Activated CD4-positive, alpha-beta T cell treated with anti-CD3 and anti-CD28 coated beads, Interleukin-2, amount 10 ng/mL, durations not matched to agents 7 days and 5 days (primary cell): ENCODE results near the gene ARHGAP44. TPM values are rescaled to one million over a fixed set of nuclear protein-coding genes. Genes with fewer than 3 reads are reported as not detected.

Experiments used
- CTCF ChIA-PET: fragments of 350-600 bp; sonication (Branson Sonifier 250); formaldehyde crosslinking; loops from one replicate; lab custom pipeline; 2021; ENCODE audit warnings: antibody characterized with exemption; lab: Charles Lee
- POLR2A ChIA-PET: fragments of 350-600 bp; sonication (Branson Sonifier 250); formaldehyde crosslinking; loops from one replicate; lab custom pipeline; 2021; ENCODE audit warnings: antibody characterized with exemption; lab: Charles Lee
- DNase-seq: peaks from one replicate; pipeline ENCODE4 v3.0.0-alpha.2; 2020
- H3K27ac Mint-ChIP-seq: one replicate; pipeline ENCODE4 v1.8.0; 2021; ENCODE audit warnings: mild to moderate bottlenecking, moderate library complexity, mixed read lengths
- H3K27me3 Mint-ChIP-seq: one replicate; pipeline ENCODE4 v1.8.0; 2021; ENCODE audit warnings: mixed read lengths
- H3K36me3 Mint-ChIP-seq: one replicate; pipeline ENCODE4 v1.8.0; 2021; ENCODE audit warnings: low read depth, mixed read lengths
- H3K4me1 Mint-ChIP-seq: one replicate; pipeline ENCODE4 v1.8.0; 2021; ENCODE audit warnings: mixed read lengths
- H3K4me3 Mint-ChIP-seq: one replicate; pipeline ENCODE4 v1.8.0; 2021; ENCODE audit warnings: mild to moderate bottlenecking, moderate library complexity, mixed read lengths
- H3K9me3 Mint-ChIP-seq: one replicate; pipeline ENCODE4 v1.8.0; 2021; ENCODE audit warnings: mixed read lengths
- total RNA-seq, 2 experiments: library from RNA; stranded (reverse); gene quantifications; one replicate each; pipeline ENCODE4 v1.2.3, GENCODE V29; 2021

The ARHGAP44 gene
- total RNA-seq, 2 experiments from 2014 or later: 0.37 TPM; not detected in 1

GRCh38 chr17:12995896-12996295, 206.6 kb downstream of the ARHGAP44 start:
- no peak for DNase-seq
- CTCF ChIA-PET: interaction anchor here (1.2 kb wide), 1 partner anchor 13 kb away, joined by 3 read pairs; no protein-coding TSS in a partner anchor
- Mint-ChIP-seq H3K27ac (no peak overlapping the region), H3K27me3 (no peaks in the 10 kb centered on the region), H3K4me3 (no peak overlapping the region), H3K9me3 (no peaks in the 10 kb centered on the region), H3K36me3 (peaks cover 44% of the 10 kb centered on the region), H3K4me1 (no peaks in the 10 kb centered on the region)
- POLR2A ChIA-PET: no interaction called here

DNA sequence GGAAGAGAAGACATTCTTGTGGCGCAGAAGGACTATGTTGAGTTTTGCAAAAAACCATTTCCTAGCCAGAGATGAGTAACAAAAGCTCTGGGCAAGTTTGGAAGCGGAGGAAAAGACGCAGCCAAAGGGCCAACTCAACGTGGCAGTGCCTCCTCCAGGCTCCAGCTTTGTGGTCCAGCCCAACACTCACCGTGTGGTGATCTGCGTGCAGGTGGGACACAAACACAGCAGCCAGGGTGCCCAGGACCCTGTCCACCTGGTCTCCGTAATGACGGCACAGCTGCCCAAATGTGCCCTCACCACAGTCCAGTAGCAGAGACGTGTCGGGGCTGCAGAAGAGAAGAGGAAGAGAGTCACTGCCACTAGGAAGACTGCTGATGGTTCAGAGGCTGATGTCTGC, 207.1 kb downstream of the ARHGAP44 start:
- H3K27me3 Mint-ChIP-seq: no peaks in the 10 kb centered on the region
- DNase-seq: no peak
- no peaks in the 10 kb centered on the region for H3K9me3 Mint-ChIP-seq
- H3K4me3 Mint-ChIP-seq: no peak overlapping the region
- ChIA-PET POLR2A (no interaction called here), CTCF (interaction anchor here (0.7 to 1.2 kb wide), 2 partner anchors 13 to 916 kb away, joined by 3 read pairs; no protein-coding TSS in a partner anchor)
- H3K4me1 Mint-ChIP-seq: no peaks in the 10 kb centered on the region
- H3K27ac Mint-ChIP-seq: no peak overlapping the region
- H3K36me3 Mint-ChIP-seq: peaks cover 42% of the 10 kb centered on the region

- Mint-ChIP-seq H3K9me3 (no peaks in the 10 kb centered on the region), H3K4me1 (no peaks in the 10 kb centered on the region), H3K27me3 (no peaks in the 10 kb centered on the region), H3K4me3 (no peak overlapping the region), H3K27ac (no peak overlapping the region), H3K36me3 (peaks cover 37% of the 10 kb centered on the region)
- ChIA-PET POLR2A (no interaction called here), CTCF (interaction anchor here (0.7 kb wide), 1 partner anchor 917 kb away, joined by 3 read pairs; no protein-coding TSS in a partner anchor)
- no peak for DNase-seq
Measured at GRCh38 chr17:12996941-12997340, 207.6 kb downstream of the ARHGAP44 start.

DNA sequence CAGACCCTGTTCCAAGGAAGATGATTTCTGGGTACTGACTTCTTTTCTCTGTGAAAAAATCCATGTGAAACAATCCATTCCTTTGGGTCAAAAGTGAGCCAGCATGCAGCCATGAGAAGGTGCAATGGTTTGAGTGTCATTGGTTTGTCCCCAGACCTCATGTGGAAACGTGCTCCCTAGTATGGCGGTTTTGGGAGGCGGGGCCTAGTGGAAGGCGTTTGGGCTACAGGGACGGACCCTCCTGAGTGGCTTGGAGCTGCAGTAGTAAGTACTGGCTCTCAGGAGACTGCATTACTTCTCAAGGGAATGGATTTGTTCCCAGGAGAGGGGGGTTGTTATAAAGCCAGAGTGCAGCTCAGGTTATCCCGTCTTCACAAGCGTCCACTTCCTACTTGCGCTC, 209.2 kb downstream of the ARHGAP44 start:
- Mint-ChIP-seq H3K27me3 (no peaks in the 10 kb centered on the region), H3K27ac (no peak overlapping the region), H3K9me3 (no peaks in the 10 kb centered on the region), H3K4me3 (no peak overlapping the region), H3K36me3 (peaks cover 31% of the 10 kb centered on the region), H3K4me1 (no peaks in the 10 kb centered on the region)
- ChIA-PET POLR2A (no interaction called here), CTCF (interaction anchor here (0.7 kb wide), 1 partner anchor 25 kb away, joined by 3 read pairs; no protein-coding TSS in a partner anchor)
- DNase-seq: no peak

DNA sequence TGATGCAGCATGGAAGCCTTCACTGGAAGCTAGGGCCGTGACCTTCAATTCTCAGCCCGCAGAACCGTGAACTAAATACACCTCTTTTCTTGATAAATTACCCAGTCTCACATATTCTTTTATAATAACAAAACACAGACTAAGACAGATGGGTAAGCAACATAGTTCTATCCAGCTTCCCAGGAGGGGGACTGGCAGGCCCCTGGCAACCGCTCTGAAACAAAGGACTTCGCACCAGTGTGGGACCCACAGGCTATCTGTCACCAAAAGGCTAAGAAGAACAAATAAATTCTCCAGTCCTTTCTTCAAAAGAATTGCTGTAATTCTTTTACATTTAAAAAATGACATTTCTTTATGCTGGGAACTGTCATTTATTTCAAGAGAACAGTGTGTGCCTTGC, 209.6 kb downstream of the ARHGAP44 start:
- Mint-ChIP-seq H3K9me3 (no peaks in the 10 kb centered on the region), H3K36me3 (peaks cover 34% of the 10 kb centered on the region), H3K27ac (no peak overlapping the region), H3K27me3 (no peaks in the 10 kb centered on the region), H3K4me1 (no peaks in the 10 kb centered on the region), H3K4me3 (no peak overlapping the region)
- no peak for DNase-seq
- CTCF ChIA-PET: interaction anchor here (0.7 kb wide), 1 partner anchor 25 kb away, joined by 3 read pairs; no protein-coding TSS in a partner anchor
- POLR2A ChIA-PET: no interaction called here

- Mint-ChIP-seq H3K4me3 (no peak overlapping the region), H3K36me3 (peaks cover 33% of the 10 kb centered on the region), H3K27me3 (no peaks in the 10 kb centered on the region), H3K4me1 (no peaks in the 10 kb centered on the region), H3K27ac (no peak overlapping the region), H3K9me3 (no peaks in the 10 kb centered on the region)
- ChIA-PET POLR2A (no interaction called here), CTCF (no interaction called here)
- DNase-seq: no peak
Measured at GRCh38 chr17:13000561-13000960, 211.3 kb downstream of the ARHGAP44 start.

DNA sequence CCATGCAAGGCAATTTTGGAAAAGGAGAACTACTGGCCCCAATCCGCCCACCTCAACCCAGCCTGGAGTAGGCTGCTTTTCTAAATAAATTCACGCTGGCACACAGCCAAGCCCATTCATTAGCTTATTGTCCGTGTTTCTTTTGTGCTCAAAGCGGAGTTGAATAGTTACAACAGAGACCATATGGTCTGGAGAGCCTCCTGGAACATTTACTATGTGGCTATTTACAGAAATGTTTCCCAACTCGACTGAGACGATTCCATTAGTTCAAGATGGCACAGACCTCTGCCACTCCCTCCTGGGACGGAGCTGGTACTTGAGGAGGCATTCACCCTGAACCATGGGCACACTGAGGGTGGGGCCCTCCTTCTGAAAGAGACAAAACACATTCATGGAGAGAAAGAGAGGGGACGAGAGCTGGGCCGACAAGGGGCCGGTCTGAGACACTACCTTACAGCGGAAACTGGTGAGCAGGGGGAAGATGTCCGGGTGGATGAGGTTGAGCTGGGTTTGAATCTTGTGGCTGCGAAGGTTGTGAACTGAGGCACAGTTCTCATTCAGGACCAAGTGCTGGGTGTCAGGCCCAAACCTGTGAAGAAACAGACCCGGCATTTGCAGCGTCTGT, 212.8 kb downstream of the ARHGAP44 start:
- no peaks in the 10 kb centered on the region for H3K4me1 Mint-ChIP-seq
- peaks cover 33% of the 10 kb centered on the region for H3K36me3 Mint-ChIP-seq
- no peak overlapping the region for H3K4me3 Mint-ChIP-seq
- no peak for DNase-seq
- no peaks in the 10 kb centered on the region for H3K9me3 Mint-ChIP-seq
- CTCF ChIA-PET: interaction anchor here (0.6 to 2.8 kb wide), 2 partner anchors 17 to 170 kb away, joined by 5 to 6 read pairs; partner anchors contain the start of gene ELAC2
- POLR2A ChIA-PET: interaction anchor here (0.5 kb wide), 1 partner anchor 21 kb away, joined by 3 read pairs; no protein-coding TSS in a partner anchor
- H3K27me3 Mint-ChIP-seq: no peaks in the 10 kb centered on the region
- H3K27ac Mint-ChIP-seq: no peak overlapping the region

DNA sequence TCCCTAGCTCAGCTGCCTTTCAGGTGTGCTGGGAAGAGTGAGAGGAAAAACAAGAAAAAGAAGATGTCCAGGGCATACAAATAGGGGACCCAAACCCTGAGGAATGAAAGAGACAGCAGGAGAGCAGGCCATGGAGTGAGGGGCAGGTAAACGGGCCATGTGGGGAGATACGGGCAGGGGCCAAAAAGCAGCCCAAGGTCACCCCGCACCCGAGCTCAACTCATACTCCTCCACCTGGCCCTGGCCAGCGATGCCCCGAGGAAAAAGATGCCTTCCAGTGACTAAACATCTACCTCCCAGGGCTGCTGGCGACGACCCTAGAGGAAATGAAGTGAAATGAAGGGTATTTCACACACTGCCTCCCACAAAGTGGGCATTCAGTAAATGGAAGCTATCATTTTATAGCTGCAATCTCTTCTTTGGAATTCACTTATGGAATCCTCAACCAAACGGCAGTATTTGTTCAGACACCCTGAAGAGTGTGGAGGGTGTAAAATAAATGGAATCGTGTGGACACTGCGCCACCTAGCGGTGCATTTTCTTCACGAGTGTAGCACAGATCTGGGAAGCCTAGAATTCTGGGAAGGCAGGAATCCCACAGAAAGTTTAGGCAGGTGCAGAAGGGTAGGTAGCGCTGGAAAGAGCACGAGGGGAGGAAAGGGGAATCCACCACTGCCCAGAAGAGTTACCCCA, 213.6 kb downstream of the ARHGAP44 start:
- no peaks in the 10 kb centered on the region for H3K9me3 Mint-ChIP-seq
- H3K27me3 Mint-ChIP-seq: no peaks in the 10 kb centered on the region
- ChIA-PET CTCF (interaction anchor here (0.9 to 2.8 kb wide), 3 partner anchors 9 to 16 kb away, joined by 3 to 6 read pairs (median 3); partner anchors contain the start of gene ELAC2), POLR2A (no interaction called here)
- DNase-seq: peak; percentile 38
- peaks cover 32% of the 10 kb centered on the region for H3K36me3 Mint-ChIP-seq
- no peaks in the 10 kb centered on the region for H3K4me1 Mint-ChIP-seq
- H3K4me3 Mint-ChIP-seq: no peak overlapping the region
- H3K27ac Mint-ChIP-seq: no peak overlapping the region

DNA sequence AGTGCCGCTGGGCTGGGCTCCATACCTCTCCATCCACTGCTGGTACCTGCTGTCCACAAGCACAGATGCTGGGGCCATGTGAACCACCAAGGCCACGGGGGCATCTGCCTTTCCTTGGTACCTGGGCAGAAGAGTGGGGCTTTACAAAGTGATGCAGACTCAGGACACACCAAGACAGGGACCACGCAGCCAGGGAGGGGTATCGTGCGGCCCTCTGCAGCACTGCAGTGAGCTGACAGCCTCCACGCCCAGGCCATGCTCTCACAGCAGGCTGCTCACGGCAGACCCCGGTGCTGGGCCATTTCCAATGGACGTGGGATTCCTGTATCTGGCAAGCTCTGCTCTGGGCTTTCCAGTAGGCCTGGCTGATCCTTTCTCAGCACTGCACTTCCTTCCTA, 214.2 kb downstream of the ARHGAP44 start:
- no peak for DNase-seq
- Mint-ChIP-seq H3K27ac (no peak overlapping the region), H3K36me3 (peaks cover 32% of the 10 kb centered on the region), H3K4me3 (no peak overlapping the region), H3K27me3 (no peaks in the 10 kb centered on the region), H3K4me1 (no peaks in the 10 kb centered on the region), H3K9me3 (no peaks in the 10 kb centered on the region)
- ChIA-PET CTCF (interaction anchor here (0.9 to 2.8 kb wide), 4 partner anchors 9 to 15 kb away, joined by 3 to 6 read pairs (median 3); partner anchors contain the start of gene ELAC2), POLR2A (no interaction called here)

GRCh38 chr17:13003927-13004326, 214.6 kb downstream of the ARHGAP44 start:
- H3K4me1 Mint-ChIP-seq: no peaks in the 10 kb centered on the region
- no peak overlapping the region for H3K27ac Mint-ChIP-seq
- ChIA-PET CTCF (interaction anchor here (0.9 to 2.8 kb wide), 4 partner anchors 8 to 15 kb away, joined by 3 to 6 read pairs (median 3); partner anchors contain the start of gene ELAC2), POLR2A (no interaction called here)
- no peaks in the 10 kb centered on the region for H3K9me3 Mint-ChIP-seq
- no peaks in the 10 kb centered on the region for H3K27me3 Mint-ChIP-seq
- peaks cover 32% of the 10 kb centered on the region for H3K36me3 Mint-ChIP-seq
- no peak overlapping the region for H3K4me3 Mint-ChIP-seq
- DNase-seq: no peak

DNA sequence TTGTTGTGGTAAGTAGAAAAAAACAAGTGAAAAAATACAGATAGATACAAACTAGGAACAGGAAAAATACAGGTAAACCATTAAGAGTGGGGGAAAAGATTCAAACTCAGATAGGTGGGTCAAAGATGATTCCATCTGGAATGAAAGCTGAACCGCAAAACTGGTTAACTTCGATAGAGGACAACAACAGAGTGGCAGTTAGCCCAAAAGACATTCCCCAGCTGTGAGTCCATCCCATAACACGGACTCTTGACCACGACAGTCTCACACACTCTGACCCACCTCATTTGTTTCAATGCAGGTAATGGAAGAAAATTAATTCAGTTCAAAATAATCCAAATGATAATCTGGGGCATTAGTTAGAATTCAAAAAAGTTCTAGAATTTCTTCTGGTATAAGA, 215.0 kb downstream of the ARHGAP44 start:
- Mint-ChIP-seq H3K4me3 (no peak overlapping the region), H3K27ac (peak overlapping the region; percentile 7), H3K36me3 (peaks cover 32% of the 10 kb centered on the region), H3K4me1 (no peaks in the 10 kb centered on the region), H3K27me3 (no peaks in the 10 kb centered on the region), H3K9me3 (no peaks in the 10 kb centered on the region)
- ChIA-PET POLR2A (no interaction called here), CTCF (interaction anchor here (0.6 to 2.8 kb wide), 4 partner anchors 12 to 822 kb away, joined by 3 to 6 read pairs (median 4); partner anchors contain the start of gene ELAC2)
- no peak for DNase-seq

DNA sequence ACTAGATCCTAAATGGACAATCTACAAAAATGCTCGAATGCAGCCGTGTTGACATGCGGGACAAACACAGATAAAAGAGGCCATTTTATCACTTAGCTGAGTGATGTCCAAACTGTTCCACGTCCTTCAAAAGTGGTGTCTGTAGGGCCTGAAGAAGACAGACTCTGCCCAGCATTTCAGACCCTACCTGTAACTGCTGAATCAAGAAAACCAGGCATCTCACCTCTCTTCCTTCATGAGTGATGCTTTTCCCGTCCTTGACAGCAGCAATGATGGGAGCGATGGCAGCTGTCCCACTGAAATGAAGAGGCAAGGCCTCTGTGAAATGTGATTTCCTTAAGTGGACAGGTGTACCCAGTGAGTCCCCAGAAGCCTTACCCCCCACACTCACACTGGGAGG, 216.2 kb downstream of the ARHGAP44 start:
- H3K27ac Mint-ChIP-seq: no peak overlapping the region
- POLR2A ChIA-PET: no interaction called here
- DNase-seq: no peak
- CTCF ChIA-PET: interaction anchor here (1.6 kb wide), 1 partner anchor 24 kb away, joined by 5 read pairs; no protein-coding TSS in a partner anchor
- H3K27me3 Mint-ChIP-seq: no peaks in the 10 kb centered on the region
- H3K9me3 Mint-ChIP-seq: no peaks in the 10 kb centered on the region
- H3K36me3 Mint-ChIP-seq: peaks cover 31% of the 10 kb centered on the region
- no peaks in the 10 kb centered on the region for H3K4me1 Mint-ChIP-seq
- H3K4me3 Mint-ChIP-seq: no peak overlapping the region

DNA sequence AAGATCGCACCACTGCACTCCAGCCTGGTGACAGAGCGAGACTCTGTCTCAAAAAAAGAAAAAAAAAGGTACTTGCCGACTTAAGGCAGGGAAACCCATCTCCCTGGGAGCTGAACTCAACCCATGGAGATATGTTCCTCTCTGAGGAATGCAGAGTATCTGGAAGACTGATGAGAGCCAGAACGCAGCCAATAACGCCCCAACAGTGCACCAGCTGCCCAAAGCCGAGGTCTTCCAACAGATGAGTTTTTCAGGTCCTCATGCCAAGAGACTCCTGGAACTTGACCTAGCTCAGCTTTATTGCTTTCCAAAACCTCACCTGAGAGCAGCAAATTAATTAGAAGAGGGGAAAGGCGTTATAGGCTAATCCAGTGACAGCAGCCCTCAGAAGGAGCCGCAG, 219.2 kb downstream of the ARHGAP44 start:
- ChIA-PET CTCF (interaction anchor here (1.2 kb wide), 1 partner anchor 12 kb away, joined by 3 read pairs; no protein-coding TSS in a partner anchor), POLR2A (no interaction called here)
- Mint-ChIP-seq H3K9me3 (no peaks in the 10 kb centered on the region), H3K27me3 (no peaks in the 10 kb centered on the region), H3K4me3 (no peak overlapping the region), H3K36me3 (peaks cover 51% of the 10 kb centered on the region), H3K4me1 (peaks cover 2% of the 10 kb centered on the region), H3K27ac (no peak overlapping the region)
- no peak for DNase-seq
